GM19351 (cell line): Measurements from ENCODE around the gene FGF1.

ENCODE experiments used
- ATAC-seq: cut with Tn5 transposase; IDR thresholded peaks from one replicate; pipeline ENCODE4 v1.9.1; 2021; ENCODE audit warnings: mild to moderate bottlenecking, moderate library complexity; ENCODE audit not compliant: unreplicated experiment

The FGF1 gene

GRCh38 chr5:142697356-142698255 lies 11.7 kb upstream of the FGF1 start:
- no peak for ATAC-seq

- ATAC-seq = no peak
Observed at GRCh38 chr5:142696379-142696778, 10.5 kb upstream of the FGF1 start.

DNA sequence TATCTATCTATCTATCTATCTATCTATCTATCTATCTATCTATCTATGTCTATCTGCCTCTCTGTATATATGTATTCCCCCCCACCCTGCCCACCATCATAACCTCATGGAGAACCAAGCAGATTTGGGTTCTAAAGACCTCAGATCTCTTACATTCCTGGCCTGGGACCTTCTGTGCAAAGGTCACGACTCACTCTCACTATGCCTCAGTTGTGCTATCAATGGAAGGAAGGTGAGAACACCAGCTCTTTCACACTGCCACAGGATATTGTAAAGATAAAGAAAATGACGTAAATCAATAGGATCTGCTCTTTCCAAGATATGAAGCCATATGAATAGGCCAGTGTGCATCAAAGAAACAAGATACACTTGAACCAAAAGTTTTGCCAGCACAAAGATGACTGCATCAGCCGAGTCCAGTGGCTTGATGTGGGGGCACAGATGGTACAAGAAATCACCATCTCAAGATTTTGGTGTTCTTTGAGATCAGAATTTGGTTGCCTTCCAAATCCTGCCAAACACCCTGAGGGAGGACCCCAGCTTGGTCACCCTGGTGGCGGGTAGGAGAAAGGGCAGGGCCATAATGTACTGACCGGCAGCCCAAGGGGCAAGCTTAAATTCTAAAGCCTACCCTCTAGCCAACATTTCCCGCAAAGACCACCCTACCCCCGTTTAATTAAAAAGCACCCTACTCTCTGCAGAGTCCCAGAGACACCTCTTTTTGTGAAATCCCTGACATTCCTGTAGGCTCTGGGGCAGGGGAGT lies 8.4 kb upstream of the FGF1 start:
- no peak for ATAC-seq

DNA sequence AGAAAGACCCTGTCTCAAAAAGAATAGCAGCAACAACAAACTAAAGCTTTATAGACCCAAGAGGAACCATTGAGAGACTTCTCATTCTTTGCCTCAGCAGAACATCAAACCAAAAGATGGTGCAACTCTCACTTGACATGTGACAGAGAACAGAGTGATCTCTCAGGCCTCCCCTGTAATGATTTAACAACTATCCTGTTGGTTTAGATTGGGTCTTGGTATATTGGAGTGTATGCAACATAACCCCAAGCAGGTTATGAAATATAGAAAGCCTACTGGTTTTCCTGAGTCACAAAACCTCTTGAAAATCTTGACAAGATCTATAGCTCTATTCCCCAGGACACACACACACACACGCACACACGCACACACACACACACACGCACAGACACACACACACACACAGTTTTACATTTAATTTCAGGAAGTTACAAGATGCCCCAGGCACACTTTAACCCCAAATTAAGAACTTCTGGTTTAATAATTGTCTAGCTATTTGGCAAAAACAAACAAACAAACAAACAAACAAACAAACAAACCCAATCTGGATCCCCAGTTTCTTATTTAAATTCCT lies 6.5 kb upstream of the FGF1 start:
- no peak for ATAC-seq

- ATAC-seq = no peak
Observed at GRCh38 chr5:142690667-142691066, 4.8 kb upstream of the FGF1 start.

GRCh38 chr5:142689081-142689480 lies 3.2 kb upstream of the FGF1 start:
- no peak for ATAC-seq

DNA sequence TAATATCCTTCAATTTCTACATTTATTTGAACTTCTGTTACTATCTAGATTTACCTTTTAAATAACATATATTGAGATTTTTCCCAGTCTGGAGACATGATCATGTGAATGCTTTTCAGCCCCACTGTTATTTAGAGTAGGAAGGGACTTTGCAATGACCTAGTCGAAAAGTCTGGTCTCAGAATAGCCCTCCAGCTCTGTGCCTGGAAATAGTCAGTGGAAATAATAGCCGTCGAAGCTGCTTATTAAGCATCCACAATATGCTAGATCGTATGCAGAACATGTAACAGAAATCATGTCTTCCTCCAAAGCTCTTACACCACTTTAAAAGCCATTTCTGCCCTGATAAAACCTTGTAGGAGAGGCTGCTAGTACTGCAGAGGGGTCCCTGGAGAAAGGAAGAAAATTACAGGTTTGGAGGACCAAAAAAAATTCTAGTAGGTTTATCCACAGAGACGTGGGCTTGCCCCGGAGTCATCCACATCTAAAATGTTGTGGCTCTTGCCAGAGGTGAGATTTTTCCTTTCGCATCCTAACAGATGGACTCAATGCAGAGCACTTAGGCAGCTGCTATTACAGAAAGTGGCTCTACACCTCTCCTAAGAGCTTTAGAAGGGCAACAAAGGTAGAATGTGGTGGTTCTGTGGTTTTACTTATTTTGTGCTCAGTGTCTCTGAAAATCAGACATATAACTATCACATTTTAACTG lies 2.5 kb upstream of the FGF1 start:
- no peak for ATAC-seq

- no peak for ATAC-seq
Observed at GRCh38 chr5:142686968-142687367, 1.1 kb upstream of the FGF1 start.

GRCh38 chr5:142686210-142686734 lies 382 bp upstream of the FGF1 start:
- ATAC-seq = no peak

DNA sequence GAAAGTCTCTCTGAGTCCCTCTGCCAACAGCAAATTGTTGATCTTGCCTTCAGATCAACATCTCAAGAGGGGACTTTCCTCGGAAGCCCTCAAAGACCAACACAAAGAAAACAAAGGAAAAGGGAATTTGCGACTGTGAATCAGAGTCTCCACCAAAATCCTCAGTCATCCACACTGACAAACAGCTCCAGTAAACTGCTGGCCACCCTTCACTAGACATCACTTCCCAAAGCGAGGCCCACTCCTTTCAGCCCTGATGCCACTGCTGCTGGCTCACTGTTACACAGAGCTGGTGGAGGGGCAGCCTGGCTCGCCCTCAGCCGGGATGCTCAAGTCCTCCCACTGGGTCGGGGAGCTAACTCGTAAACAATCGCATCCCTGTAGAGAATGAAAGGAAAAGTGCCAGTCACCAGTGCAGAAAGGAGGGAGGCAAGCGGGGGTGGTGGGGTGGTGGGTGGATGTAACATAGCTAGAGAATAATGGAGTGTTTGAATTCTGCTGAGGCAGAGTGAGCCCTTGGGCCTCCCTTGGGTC lies 1.3 kb downstream of the FGF1 start:
- no peak for ATAC-seq

DNA sequence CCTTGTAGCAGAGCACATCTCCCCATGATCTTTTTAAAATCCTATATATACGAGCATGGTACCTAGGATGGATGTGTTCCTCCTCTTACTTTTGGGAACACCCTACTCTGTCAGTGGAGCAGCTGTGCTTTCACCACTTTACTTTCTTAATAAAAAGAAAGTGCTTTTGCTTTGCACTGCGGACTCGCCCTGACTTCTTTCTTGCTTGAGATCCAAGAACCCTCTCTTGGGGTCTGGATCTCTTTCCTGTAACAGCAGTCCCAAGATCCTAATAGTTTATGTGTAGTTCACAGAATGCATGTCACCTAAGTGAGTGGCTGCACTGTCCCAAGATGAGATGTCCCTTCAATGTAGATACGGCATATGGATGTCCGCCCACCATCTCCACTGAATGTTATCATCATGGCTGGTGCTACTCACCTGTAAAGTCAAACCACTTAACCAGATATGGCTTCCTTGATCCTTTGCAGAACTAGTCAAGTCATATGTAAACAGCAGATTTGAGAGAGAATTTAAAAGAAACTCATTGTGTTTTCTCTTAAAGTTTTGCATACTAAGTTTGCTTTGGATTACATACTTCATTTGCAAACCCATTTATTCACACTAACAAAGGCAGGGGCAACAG lies 1.9 kb downstream of the FGF1 start:
- ATAC-seq = no peak

- no peak for ATAC-seq
Observed at GRCh38 chr5:142683116-142683515, 2.8 kb downstream of the FGF1 start.

DNA sequence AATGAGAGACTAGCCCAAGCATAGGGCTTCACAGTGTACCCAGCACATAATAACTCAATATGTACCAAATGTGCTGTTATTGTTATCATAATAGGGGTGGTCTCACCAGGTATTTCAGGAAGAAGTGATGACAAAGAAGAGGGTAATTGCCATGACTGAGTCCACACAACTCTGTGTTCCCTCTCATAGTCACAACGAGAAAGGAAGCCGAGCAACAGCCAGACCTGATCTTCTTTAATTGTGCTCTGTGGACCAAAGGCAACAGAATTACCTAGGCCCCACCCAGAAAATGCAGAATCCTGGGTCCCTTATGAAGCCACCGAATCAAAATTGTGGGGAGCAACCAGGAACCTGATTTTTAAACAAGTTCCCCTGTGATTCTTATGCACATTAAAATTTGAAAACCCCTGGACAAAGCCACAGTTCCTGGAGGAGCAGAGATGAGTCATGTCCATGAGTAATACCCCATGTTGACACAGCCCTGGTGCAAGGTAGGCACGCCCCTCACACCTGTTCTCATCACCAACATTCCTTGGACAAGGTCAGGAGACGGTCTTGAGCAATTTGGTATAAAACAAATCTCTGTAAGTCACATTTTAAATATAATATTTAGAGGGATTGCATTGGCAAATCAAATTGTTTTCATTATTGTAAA lies 5.2 kb downstream of the FGF1 start:
- ATAC-seq = no peak

- no peak for ATAC-seq
Observed at GRCh38 chr5:142679744-142680143, 6.1 kb downstream of the FGF1 start.

DNA sequence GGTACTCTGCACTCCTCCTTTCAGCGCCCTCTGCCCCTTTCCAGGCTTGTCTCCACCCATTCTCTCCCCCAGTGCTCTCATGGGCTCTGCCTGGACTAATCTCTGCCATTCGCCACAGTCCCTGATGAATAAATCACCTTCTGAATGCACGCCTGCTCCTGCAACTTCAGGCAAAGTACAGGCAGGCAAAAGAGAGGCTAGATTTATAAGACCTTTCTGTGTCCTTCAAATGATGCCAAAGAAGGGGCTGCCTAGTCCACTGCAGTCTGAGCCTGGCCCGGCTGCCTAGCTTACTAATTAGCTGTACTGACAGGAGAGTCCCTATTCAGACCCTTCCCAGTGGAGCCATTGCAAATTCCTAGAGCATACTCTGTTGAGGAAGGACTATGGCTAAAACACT lies 7.4 kb downstream of the FGF1 start:
- no peak for ATAC-seq

DNA sequence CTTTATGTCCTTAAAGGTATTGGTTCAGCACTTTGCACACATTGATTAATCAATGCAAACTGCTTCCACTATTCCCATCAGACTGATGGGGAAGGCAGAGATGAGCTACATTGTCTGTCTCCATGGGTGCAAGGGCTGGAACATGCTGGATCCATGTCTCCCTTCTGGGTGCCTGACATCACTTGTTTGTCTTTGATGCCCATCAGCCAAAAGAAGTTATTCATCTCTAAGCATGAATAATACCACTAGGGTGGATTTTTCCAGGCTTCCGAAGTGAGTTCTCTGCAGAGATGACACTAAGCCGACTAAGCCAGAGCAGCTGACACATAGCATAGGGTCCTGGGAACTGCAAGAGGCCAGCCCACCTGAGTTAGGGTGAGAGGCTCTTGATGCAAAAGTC lies 8.7 kb downstream of the FGF1 start:
- ATAC-seq = no peak

- ATAC-seq = no peak
Observed at GRCh38 chr5:142676318-142676717, 9.6 kb downstream of the FGF1 start.

DNA sequence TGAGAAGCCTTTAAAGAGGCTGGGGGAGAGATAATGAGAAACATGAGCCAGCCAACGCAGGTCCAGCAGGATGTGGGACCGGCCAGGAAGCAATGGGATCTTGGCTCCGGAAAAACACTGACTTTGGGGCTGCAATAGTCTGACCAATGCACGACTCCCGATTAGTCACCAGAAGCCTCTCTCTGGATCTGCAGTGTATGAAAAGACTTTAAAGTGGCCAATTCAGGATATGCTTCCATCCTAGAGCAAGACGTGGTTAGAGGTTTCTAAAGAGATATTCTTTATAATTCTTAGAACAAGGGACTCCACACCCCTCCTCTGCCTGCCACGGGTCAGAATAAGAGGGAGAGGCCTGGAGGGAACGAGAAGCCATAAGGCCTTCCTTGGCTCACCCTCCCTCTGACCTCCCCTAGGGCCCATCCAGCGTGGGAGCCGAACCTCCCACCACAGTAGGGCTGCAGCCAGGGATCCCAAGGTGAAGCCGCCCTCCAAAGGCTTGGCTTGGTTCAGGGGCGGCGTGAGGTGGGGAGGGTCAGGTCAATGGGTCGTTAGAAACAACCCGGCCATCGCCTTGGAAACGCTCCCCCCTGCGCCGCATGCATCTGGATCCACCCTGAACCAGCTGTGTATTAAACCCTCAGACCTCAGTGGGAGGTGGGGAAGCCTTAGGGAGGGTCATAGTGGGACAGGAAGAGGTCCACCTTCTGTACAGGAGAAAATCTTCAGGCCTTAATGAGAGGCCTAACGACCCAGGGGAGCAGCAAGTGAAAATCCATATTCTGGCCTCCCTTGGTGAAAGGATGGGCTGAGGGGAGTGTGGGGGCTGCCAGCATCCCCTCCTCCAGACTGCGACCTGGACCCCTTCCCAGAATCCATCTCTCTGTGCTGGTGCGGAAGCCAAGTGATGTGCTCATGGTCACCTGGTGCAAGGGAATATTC lies 11.1 kb downstream of the FGF1 start:
- no peak for ATAC-seq

- no peak for ATAC-seq
Observed at GRCh38 chr5:142671801-142672200, 14.1 kb downstream of the FGF1 start.
